DMS 273 (cell line): Measurements from ENCODE around the gene PRPS1.
"Not testable (repeated sequence)": the region's sequence is repeated elsewhere in the genome, so short reads cannot be mapped to it uniquely, and the experiment has no call there.

Source experiments
- DNase-seq: peaks from one replicate; lab custom pipeline; 2025; ENCODE audit not compliant: unreplicated experiment; lab: John Stamatoyannopoulos, UW

PRPS1 gene

DNA sequence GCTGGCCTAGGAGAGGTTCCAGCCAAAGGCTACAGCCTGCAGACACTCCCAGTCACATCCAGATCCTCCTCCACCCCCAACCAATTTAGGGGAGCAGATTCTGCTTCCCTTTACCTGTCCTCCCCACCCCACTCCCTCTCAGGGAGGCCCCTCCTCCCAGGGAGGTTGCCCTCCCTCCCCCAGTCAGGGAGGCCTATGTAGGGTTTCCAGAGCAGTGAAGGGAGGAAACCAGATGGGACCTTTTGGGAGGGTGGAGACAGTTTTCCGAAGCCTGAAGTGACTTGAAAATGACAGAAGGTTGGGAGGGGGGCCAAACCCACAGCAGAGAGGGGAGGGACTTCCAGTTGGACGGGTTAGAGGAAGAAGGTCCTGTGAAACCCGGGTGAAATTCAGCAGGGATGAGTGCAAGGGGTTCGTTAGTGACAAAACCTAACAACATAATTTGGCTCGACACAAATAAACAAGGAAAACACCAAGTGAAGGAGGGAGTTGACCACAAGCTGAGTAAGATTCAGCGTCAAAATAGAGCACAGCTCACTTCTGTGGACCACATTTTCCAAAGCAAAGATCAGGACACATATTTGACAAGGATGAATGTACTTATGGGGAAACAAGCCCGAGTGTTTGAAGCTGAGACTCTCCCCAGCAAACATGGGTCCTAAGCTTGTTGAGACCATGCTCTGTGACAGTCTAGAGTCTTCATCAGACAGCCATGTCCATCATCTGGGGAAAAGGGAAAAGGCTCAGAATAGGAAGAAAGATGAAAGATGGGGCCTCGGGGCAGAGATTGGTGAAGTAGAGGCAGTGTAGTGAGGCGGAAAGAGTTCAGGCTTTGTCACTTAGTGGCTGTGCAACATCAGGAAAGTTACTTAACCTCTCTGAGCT lies 46.4 kb downstream of the PRPS1 start:
- DNase-seq: peak; percentile 92

DNA sequence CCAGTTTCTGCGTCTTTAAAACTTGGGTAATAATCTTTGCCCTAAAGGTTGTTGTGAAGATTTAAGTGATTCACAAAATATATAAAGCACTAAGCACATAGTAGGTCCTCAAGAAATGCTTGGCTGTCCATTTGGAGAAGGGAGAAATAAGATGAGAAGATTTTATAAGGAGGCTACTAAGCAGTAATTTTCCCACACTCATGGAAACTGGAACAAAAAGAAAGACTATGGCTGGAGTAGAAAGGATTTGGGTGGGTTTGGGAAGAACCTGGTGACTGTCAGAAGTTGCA lies 47.0 kb downstream of the PRPS1 start:
- no peak for DNase-seq

DNA sequence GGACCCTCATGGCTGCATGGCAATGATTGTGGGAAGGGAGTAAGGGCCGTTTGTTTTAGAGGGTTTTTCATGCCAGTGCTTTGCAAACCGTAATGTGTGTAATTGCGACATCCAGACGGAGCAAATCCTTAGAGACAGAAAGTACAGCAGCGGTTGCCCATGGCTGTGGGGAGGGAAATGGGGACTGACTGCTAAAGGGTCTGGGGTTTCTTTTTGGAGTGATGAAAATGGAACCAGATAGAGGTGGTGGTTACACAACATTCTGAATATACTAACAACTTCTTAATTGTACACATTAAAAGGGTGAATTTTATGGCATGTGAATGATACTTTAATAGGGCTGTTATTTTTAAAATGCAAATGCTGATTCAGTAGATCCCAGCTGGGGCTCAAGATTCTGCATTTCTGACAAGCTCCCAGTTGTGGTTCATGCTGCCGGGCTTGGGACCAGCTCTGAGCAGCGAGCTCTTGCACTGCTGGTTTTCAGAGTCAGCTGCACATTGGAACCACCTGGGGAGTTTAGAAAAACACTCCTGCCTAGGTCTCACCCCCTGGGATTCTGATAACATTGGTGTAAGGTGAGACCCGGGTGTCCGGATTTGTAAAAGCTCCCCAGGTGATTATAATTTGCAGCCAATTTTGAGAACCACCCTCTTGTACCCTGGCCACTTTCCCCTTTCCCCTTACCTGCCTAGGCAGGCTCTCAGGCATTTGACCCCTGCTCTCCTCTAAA lies 47.7 kb downstream of the PRPS1 start:
- peak; percentile 72 for DNase-seq

DNA sequence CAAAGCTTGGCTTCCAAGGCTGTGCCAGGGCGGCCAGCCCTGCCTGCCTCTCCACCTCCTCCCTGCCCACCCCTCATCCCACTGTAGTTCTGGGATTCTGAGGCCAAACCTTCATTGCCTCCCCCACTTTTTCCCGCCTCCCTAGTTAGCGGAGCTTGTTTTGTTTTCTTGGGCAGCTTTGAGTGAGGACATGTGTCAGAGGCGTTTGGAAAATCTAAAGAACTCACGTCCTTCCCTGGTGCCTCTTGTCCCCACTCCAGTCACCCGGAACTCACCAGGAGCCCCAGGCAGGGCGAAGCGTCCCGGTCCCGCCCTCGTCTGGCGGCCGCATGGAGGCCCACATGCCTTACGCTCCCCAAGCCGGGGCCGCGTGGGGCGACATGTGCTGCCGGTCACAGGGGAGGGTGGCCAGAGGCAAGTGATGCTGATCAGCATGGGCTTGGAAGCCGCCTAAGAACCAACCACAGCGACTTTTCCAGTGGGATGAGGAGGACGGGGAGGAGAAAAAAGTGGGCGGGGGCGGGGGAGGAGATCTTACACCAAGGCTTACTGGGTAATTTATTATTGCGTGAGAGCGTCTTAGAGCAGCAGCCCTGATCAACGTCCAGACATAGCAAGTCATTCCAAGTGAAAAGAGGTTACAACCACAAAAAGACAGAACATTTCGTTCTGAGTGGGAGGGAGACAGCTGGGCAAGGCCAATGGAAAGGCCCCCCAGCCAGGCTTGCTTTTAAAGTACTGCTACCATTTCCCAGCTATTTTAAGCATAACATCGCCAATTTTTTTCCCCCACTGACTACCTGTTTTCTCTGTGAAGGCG lies 48.5 kb downstream of the PRPS1 start:
- DNase-seq: peak; percentile 92

DNA sequence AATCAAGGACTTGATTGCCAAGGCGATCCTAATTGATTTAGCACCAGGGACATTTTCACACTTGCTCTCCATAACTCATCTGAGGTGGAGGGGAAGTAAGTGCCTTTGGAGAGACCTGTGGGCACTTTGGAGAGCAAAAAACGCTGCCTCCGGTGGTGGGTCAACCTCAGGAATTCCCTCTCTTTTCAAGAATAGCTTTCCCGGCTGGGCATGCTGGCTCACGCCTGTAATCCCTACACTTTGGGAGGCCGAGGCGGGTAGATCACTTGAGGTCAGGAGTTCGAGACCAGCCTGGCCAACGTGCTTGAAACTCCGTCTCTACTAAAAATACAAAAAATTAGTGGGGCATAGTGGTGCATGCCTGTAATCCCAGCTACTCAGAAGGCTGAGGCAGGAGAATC lies 49.2 kb downstream of the PRPS1 start:
- peak; percentile 52 for DNase-seq

DNA sequence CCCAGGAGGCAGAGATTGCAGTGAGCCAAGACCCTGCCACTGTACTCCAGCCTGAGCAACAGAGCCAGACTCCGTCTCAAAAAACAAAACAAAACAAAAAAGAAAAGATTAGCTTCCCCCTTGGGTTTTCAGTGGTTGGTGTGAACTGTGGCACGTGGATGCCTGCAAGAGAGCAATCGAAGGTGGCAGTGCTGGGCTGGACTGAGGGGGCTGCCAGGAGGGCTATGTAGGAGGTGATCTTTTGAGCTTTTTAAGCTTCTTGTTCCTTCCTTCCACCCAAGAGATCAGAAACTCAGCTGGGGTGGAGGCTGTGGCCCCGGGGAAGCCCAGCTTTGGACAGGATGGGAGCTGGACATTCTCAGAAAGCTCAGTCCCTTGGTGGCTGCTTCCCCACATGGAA lies 49.6 kb downstream of the PRPS1 start:
- no peak for DNase-seq

DNA sequence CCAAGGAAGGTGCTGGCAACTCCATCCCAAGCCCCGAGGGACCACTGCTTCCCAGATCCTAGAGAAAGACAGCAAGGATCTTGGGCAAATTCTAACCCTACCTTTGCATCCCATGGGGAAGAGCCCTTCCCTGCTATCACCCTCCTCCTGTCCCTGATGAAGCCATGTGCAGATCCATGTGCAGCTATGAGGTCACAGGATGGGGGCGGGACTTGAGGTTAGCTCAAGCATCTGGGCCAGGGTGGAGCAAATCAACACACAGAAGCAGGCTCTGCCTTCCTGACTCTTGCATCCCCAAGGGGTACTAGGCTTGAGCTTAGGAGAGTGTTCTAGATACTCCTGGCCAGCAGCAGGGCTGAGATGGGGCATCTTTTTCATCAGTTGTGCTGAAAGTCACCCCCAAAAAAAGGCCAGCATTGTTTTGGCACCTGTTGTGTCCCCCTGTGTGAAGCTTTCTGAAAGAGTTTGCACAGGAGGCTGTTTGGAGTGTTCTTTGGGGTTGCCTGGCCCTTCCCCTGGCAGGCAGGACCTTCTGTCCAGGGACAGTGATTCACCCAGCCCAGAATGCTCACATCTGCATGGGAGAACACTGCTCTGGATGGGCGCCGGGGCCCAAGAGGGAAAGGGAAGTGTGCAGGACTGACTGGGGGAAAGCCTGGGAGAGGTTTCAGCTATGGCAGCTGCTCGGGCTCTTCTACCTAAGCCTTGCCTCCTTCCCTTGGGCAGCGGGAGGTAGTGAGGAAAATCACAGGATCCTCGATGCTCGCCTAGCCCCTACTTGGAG lies 50.8 kb downstream of the PRPS1 start:
- DNase-seq: peak; percentile 44

DNA sequence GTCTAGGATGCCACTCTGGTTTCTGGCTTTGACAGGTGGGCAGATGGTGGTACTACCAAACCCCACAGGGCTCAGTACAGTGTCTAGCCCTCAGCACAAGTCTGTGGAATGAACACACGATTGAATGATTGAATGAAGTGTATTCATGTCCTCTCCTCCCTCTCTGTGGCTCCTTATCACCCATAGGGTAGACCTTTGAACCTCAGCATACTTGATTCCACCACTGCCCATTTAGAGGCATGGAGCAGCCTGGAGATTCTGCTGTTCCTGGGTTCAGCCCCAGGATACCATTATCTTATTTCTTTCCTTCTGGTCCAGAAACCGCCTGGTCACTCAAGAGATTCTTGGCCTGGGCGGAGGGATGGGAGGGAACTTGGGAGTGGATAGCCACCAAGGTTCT lies 53.9 kb downstream of the PRPS1 start:
- no peak for DNase-seq

DNA sequence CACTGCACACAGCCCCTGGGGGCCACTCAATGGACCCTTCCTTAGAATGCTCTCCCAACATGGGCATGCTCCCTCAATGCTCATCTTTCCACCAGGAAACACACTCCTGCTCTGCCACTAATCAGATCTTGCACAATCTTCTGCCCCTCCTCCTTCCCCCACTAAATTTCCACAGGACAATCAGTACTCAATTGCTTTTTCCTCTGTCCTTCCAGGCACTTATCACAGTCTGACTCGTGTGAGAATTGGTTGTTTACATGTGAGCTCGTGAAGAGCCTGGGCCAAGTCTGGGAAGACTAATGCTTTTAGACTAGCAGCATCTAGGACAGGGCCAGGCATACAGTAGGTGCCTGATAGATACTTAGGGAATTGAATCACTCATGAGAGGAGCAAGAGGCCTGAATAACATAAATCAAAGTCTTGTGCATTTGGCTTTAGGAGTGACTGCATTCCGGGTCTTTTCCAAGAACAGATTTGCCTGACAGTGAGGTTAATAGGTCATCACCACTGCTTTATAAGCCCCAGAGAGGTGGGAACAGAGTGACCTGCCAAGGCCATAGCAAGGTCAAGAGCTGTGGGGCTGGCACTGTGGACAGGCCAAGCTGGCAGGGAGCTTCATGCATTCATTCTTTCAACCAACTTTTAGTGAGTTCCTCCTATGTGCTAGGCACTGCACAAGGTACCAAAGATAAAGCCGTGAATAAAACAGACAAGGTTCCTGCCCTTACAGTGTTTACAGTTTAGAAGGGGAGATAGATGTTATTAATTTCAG lies 55.0 kb downstream of the PRPS1 start:
- no peak for DNase-seq

DNA sequence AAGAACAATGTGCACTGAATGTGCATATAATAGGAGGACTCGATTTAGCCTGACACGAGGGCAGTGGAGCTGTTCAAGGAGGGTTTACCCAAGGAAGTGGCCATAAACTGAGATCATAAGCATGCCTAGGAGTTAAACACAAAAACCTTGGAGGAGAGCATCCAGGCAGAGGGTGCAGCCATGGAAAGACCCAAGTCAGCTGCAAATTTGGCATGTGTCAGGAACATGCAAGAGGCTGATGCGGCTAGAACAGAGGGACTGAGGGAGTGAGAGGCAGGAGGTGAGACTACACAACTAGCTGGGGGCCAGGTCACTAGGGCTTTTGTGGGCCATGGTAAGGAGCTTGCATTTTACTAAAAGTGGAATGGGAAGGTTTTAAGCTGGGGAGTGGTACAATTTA lies 55.6 kb downstream of the PRPS1 start:
- no peak for DNase-seq

DNA sequence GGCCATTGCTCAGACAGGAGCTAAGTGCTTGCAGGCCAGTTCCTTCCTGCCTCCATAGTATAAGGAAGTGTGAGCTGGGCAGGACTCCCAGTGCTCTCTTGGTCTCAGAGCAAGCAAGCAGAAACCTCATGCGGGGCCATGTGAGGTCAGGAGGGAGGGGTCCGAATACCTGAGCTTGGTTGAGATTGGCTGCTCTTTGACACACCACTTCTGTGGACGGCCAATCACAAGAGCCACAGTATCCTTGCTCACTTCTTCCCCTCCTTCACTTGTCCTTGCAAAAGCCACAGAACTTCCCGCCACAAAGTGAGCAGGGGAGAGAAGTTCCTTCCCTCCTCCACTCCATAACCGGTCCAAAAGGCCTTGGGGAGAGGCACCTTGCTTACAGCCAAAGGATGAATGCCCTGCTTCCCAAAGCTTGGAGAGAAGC lies 56.7 kb downstream of the PRPS1 start:
- DNase-seq: peak; percentile 15

DNA sequence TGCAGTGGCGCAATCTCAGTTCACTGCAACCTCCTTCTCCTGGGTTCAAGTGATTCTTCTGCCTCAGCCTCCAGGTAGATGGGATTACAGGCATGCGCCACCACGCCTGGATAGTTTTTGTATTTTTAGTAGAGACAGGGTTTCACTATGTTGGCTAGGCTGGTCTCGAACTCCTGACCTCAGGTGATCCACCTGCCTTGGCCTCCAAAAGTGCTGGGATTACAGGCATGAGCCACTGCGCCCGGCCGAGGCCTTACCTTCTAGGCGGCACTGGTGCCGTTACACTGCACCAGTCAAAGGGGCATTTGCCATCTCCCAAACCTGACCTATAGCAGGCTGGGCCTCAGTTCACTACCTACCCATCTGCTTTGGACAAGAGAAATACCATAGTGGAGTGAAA lies 57.3 kb downstream of the PRPS1 start:
- DNase-seq: not testable (repeated sequence)

DNA sequence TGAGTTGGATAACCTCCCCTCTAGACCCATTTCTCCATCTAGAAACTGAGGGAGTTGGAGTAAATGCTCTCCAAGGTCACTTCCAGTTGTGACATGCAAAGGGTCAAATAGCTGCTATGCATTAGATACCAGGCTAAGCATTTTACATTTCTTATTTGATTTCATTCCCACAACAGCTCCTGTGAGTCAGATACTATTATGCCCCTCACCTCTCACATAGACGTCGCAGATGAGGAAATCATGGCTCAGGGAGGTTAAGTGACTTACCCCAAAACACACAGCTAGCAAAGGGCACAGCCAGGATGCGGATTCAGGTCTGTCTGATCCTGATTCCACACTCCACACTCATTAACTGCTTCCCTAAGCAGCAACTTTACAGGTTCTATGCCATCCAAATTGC lies 57.7 kb downstream of the PRPS1 start:
- DNase-seq: no peak

DNA sequence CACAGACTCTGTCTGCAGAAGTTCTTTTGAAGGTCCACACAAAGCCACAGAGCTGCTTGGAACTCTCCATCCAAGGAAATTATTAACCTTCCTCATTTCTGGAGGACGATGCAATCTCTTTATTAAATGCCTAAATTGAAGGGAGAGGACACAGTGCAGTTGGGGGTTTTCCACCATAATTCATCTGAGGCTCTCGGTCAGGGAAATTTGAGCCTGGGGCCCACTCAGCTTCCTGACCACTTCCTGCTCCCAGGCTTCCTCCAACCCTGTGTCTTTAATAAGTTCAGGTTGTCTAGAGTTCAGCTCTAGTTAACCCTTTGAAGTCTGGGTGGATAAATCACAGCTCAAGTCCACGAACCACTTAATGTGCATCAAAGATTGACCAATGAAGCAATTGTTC lies 58.5 kb downstream of the PRPS1 start:
- DNase-seq: no peak

DNA sequence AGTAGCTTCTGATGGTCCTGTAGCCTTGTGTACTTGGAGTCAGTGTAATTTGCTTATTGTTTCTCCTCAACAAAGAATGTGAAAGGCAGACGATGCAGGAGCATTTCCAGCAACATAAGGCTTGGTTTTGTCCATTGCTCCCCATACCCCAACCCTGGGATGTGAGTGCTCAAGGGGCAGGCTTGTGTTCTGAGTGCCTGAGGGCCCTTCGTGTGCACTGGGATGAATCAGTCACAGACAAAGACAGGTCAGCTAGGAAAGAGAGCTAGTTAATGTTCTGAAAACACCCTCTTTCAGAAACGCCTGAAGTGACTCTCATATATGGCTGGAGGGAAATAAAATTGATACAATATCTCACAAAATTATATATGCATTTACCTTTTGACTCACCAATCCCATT lies 59.1 kb downstream of the PRPS1 start:
- DNase-seq: no peak

DNA sequence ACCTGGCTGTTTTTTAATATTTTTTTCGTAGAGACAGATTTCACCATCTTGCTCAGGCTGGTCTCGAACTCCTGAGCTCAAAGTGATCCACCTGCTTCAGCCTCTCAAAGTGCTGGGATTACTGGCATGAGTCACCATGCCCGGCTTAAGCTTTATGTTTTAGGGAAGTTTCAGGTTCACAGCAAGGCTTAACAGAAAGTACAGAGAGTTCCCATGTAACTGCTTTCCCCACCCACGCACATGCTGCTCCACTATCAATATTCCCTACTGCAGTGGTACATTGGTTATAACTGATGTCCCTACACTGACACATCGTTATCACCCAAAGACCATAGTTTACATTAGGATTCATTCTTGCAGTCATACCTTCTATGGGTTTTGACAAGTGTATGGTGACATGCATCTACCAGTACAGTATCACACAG lies 62.7 kb downstream of the PRPS1 start:
- no peak for DNase-seq

DNA sequence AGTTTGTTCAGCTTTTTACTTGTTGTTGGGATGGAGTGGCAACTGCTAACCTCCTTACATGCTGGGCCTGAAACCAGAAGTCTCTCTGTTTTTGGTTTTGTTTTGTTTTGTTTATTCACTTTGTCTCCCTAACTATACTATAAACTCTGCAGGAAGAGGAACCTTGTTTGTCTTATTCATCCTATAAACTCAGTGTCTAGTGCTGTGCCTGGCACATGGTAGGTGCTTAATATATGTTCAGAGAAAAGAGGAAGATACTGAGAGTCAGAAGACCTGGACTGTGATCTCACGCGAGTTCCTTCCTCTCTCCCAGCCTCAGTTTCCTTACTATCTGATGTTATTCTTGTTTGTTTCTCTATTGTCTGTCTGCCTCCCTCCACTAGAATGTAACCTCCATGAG lies 71.3 kb downstream of the PRPS1 start:
- DNase-seq: no peak

DNA sequence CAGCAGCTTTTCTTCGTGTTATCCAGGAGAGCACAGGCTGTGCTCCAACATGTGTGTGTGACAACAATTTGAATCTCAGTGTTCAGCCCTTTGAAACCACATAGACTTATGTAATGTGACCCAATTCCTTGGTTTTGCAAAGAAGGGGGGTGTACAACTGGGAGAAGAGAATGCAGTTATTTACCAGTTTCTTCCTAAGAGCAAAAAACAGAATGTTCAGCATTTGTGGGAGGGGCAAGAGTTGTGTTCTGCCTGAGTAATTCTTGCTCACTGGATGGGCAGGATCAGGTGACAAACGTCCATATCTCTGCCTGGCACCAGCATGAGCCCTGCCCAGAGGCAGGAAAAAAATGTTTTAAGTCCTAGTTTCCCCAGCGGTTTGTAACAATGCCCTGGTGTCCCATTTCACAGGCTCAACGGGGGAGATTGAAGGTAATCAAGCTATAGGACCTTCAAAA lies 72.0 kb downstream of the PRPS1 start:
- DNase-seq: peak; percentile 22
